ENCODE data around the gene NEK8.

NEK8 gene

GRCh38 chr17:28744104-28744971, 15.8 kb downstream of the NEK8 start:
- no peaks in the 10 kb centered on the region for H3K9me3 ChIP-seq (ENCODE audit: control insufficient read depth, insufficient read depth, low read length)
- H3K36me3 ChIP-seq (ENCODE audit: control insufficient read depth, insufficient read depth, low read length): peaks cover 36% of the 10 kb centered on the region
- peak overlapping the region; percentile 92 for H3K9ac ChIP-seq (ENCODE audit: low read depth, low read length)
- H3K4me1 ChIP-seq (ENCODE audit: control insufficient read depth, insufficient read depth, low read length): peaks cover 16% of the 10 kb centered on the region
- no peaks in the 10 kb centered on the region for H3K27me3 ChIP-seq (ENCODE audit: control insufficient read depth, insufficient read depth, low read length)
- H3K4me3 ChIP-seq (ENCODE audit: low read depth, low read length): peak overlapping the region; percentile 93

- Histone ChIP-seq H3K27me3 (ENCODE audit: control insufficient read depth, insufficient read depth, low read length) (no peaks in the 10 kb centered on the region), H3K4me3 (ENCODE audit: low read depth, low read length) (peak overlapping the region; percentile 93), H3K9me3 (ENCODE audit: control insufficient read depth, insufficient read depth, low read length) (no peaks in the 10 kb centered on the region), H3K9ac (ENCODE audit: low read depth, low read length) (peak overlapping the region; percentile 92), H3K4me1 (ENCODE audit: control insufficient read depth, insufficient read depth, low read length) (peaks cover 16% of the 10 kb centered on the region), H3K36me3 (ENCODE audit: control insufficient read depth, insufficient read depth, low read length) (peaks cover 36% of the 10 kb centered on the region)
These were observed 16.6 kb downstream of the NEK8 start for GRCh38 chr17:28744972-28745785.

GRCh38 chr17:28745786-28746411, 17.3 kb downstream of the NEK8 start:
- peaks cover 16% of the 10 kb centered on the region for H3K4me1 ChIP-seq (ENCODE audit: control insufficient read depth, insufficient read depth, low read length)
- peaks cover 33% of the 10 kb centered on the region for H3K36me3 ChIP-seq (ENCODE audit: control insufficient read depth, insufficient read depth, low read length)
- H3K4me3 ChIP-seq (ENCODE audit: low read depth, low read length): peak overlapping the region; percentile 93
- peak overlapping the region; percentile 83 for H3K9ac ChIP-seq (ENCODE audit: low read depth, low read length)
- H3K27me3 ChIP-seq (ENCODE audit: control insufficient read depth, insufficient read depth, low read length): no peaks in the 10 kb centered on the region
- no peaks in the 10 kb centered on the region for H3K9me3 ChIP-seq (ENCODE audit: control insufficient read depth, insufficient read depth, low read length)

- Histone ChIP-seq H3K9ac (ENCODE audit: low read depth, low read length) (peak overlapping the region; percentile 37), H3K4me1 (ENCODE audit: control insufficient read depth, insufficient read depth, low read length) (peaks cover 16% of the 10 kb centered on the region), H3K36me3 (ENCODE audit: control insufficient read depth, insufficient read depth, low read length) (peaks cover 33% of the 10 kb centered on the region)
These were observed 18.0 kb downstream of the NEK8 start for GRCh38 chr17:28746611-28747050.

GRCh38 chr17:28747051-28747691, 18.6 kb downstream of the NEK8 start:
- Histone ChIP-seq H3K36me3 (ENCODE audit: control insufficient read depth, insufficient read depth, low read length) (peaks cover 29% of the 10 kb centered on the region), H3K4me3 (ENCODE audit: low read depth, low read length) (peak overlapping the region; percentile 32), H3K4me1 (ENCODE audit: control insufficient read depth, insufficient read depth, low read length) (peaks cover 16% of the 10 kb centered on the region), H3K9me3 (ENCODE audit: control insufficient read depth, insufficient read depth, low read length) (no peaks in the 10 kb centered on the region), H3K9ac (ENCODE audit: low read depth, low read length) (peak overlapping the region; percentile 37), H3K27me3 (ENCODE audit: control insufficient read depth, insufficient read depth, low read length) (no peaks in the 10 kb centered on the region)

More at GRCh38 chr17:28746611-28747050, 18.0 kb downstream of the NEK8 start:
- no peaks in the 10 kb centered on the region for H3K9me3 ChIP-seq (ENCODE audit: control insufficient read depth, insufficient read depth, low read length)
- H3K4me3 ChIP-seq (ENCODE audit: low read depth, low read length): peak overlapping the region; percentile 93
- H3K27me3 ChIP-seq (ENCODE audit: control insufficient read depth, insufficient read depth, low read length): no peaks in the 10 kb centered on the region

- H3K9me3 ChIP-seq (ENCODE audit: control insufficient read depth, insufficient read depth, low read length): no peaks in the 10 kb centered on the region
- peaks cover 29% of the 10 kb centered on the region for H3K36me3 ChIP-seq (ENCODE audit: control insufficient read depth, insufficient read depth, low read length)
- H3K4me3 ChIP-seq (ENCODE audit: low read depth, low read length): no peak overlapping the region
- no peaks in the 10 kb centered on the region for H3K27me3 ChIP-seq (ENCODE audit: control insufficient read depth, insufficient read depth, low read length)
- no peak overlapping the region for H3K9ac ChIP-seq (ENCODE audit: low read depth, low read length)
- peaks cover 16% of the 10 kb centered on the region for H3K4me1 ChIP-seq (ENCODE audit: control insufficient read depth, insufficient read depth, low read length)
These were observed 19.5 kb downstream of the NEK8 start for GRCh38 chr17:28747801-28748750.

- H3K4me1 ChIP-seq (ENCODE audit: control insufficient read depth, insufficient read depth, low read length): peaks cover 16% of the 10 kb centered on the region
- no peak overlapping the region for H3K4me3 ChIP-seq (ENCODE audit: low read depth, low read length)
- H3K9me3 ChIP-seq (ENCODE audit: control insufficient read depth, insufficient read depth, low read length): no peaks in the 10 kb centered on the region
- H3K36me3 ChIP-seq (ENCODE audit: control insufficient read depth, insufficient read depth, low read length): peaks cover 29% of the 10 kb centered on the region
- H3K27me3 ChIP-seq (ENCODE audit: control insufficient read depth, insufficient read depth, low read length): no peaks in the 10 kb centered on the region
- H3K9ac ChIP-seq (ENCODE audit: low read depth, low read length): no peak overlapping the region
These were observed 20.4 kb downstream of the NEK8 start for GRCh38 chr17:28748852-28749515.

GRCh38 chr17:28749516-28750177, 21.1 kb downstream of the NEK8 start:
- no peaks in the 10 kb centered on the region for H3K27me3 ChIP-seq (ENCODE audit: control insufficient read depth, insufficient read depth, low read length)
- H3K4me1 ChIP-seq (ENCODE audit: control insufficient read depth, insufficient read depth, low read length): peaks cover 16% of the 10 kb centered on the region
- peaks cover 29% of the 10 kb centered on the region for H3K36me3 ChIP-seq (ENCODE audit: control insufficient read depth, insufficient read depth, low read length)
- H3K4me3 ChIP-seq (ENCODE audit: low read depth, low read length): no peak overlapping the region
- H3K9me3 ChIP-seq (ENCODE audit: control insufficient read depth, insufficient read depth, low read length): no peaks in the 10 kb centered on the region
- no peak overlapping the region for H3K9ac ChIP-seq (ENCODE audit: low read depth, low read length)

GRCh38 chr17:28750178-28751047, 21.8 kb downstream of the NEK8 start:
- H3K36me3 ChIP-seq (ENCODE audit: control insufficient read depth, insufficient read depth, low read length): peaks cover 29% of the 10 kb centered on the region
- H3K9ac ChIP-seq (ENCODE audit: low read depth, low read length): no peak overlapping the region

More at GRCh38 chr17:28750178-28751047, 21.8 kb downstream of the NEK8 start:
- no peaks in the 10 kb centered on the region for H3K9me3 ChIP-seq (ENCODE audit: control insufficient read depth, insufficient read depth, low read length)
- no peak overlapping the region for H3K4me3 ChIP-seq (ENCODE audit: low read depth, low read length)
- H3K27me3 ChIP-seq (ENCODE audit: control insufficient read depth, insufficient read depth, low read length): no peaks in the 10 kb centered on the region
- peaks cover 16% of the 10 kb centered on the region for H3K4me1 ChIP-seq (ENCODE audit: control insufficient read depth, insufficient read depth, low read length)

Measured in iPS-15b (cell line).